NCI-H446 (cell line): ENCODE results near the gene DPP6.

Source experiments
- DNase-seq, 2 experiments: peaks; one replicate each; lab custom pipeline; 2025; lab: John Stamatoyannopoulos, UW

Gene DPP6

GRCh38 chr7:154412105-154412504, 359.9 kb downstream of the DPP6 start:
- DNase-seq, result no peak

DNA sequence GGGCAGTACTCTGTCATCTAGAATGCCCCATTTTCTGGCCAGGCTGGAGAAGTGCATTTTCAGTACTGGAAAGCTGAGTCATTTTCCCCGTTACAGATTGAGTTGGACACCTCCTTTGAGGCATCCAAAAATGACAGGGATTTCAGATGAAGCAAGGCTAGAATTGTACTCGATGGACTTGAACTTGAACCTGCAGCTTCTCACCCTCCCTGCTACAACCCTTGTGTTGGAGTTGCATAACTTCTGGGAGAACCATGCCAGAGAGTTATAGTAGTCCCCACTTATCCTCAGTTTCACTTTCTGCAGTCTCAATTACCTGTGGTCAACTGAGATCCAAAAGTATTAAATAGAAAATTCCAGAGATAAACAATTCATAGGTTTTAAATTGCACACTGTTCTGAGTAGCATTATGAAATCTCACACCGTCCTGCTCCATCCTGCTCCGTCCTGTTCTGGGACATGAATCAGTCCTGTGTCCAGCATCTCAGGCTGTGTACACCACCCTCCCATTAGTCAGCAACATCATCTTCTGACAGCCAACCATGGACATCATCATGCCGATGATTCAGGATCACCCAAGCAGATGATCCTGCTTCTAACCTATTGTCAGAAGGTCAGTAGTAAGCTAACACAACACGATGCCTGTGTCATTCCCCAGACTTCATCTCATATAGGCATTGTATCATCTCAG, 363.7 kb downstream of the DPP6 start:
- DNase-seq, result no peak

GRCh38 chr7:154416714-154417113, 364.5 kb downstream of the DPP6 start:
- DNase-seq, result no peak

DNA sequence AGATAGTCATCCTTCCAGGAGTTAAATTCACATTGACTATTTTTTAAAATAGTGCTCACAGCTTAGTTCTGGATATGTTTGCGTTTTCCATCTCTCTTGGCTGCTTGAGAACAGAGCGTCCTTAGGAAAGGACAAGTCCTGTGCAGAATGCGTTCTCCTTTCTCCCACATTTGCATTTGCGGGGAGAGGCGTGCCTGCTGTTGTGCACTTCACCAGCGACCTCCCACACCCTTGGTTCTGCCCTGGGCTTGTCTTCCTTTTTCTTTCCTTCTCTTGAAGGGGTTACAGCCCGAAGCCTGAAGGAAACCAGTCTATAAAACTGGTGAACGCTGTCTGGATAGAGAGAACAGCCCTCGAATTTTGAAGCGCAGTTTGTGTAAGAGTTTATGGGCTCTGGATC, 367.1 kb downstream of the DPP6 start:
- no peak for DNase-seq

- no peak for DNase-seq
These were observed 371.0 kb downstream of the DPP6 start for GRCh38 chr7:154423231-154423630.

- no peak for DNase-seq
These were observed 372.2 kb downstream of the DPP6 start for GRCh38 chr7:154424350-154424749.

DNA sequence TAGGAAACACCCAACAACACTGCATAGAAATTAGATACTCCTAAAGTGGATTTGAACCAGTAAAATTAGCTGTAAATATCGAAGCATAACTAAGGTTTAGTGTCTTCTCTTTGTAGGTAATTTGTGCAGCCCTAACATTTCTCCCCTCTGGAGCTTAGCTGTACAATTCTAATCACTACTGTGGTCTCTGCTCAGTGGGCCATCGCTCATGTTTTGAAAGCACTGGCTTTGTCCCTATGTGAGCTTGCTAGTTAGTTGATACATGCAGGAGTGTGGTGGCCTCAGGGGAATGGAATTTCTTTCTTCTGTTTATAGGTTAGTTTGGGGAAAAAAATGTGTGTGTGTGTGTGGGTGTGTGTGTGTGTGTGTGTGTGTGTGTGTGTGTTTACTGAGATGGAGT, 373.1 kb downstream of the DPP6 start:
- DNase-seq, result no peak

- no peak for DNase-seq
These were observed 374.6 kb downstream of the DPP6 start for GRCh38 chr7:154426778-154427177.

DNA sequence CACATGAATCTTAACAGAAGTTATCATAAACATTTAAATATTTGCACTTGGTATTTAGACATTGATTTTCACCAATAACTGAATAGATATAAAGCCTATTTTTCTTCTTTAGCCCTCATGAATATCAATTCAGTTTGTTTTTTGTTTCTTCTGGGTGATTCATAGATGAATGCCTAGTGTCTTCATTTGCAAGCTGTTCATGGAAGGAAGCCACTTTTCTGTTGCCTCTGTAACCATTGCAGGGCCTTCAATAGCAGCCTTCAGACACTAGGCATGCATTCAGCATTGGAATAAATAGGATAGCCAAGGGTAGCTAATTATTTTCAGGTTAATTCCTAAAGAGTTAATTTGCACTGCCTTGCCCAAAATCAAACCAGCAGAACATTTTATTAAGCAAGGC, 375.3 kb downstream of the DPP6 start:
- no peak for DNase-seq

DNA sequence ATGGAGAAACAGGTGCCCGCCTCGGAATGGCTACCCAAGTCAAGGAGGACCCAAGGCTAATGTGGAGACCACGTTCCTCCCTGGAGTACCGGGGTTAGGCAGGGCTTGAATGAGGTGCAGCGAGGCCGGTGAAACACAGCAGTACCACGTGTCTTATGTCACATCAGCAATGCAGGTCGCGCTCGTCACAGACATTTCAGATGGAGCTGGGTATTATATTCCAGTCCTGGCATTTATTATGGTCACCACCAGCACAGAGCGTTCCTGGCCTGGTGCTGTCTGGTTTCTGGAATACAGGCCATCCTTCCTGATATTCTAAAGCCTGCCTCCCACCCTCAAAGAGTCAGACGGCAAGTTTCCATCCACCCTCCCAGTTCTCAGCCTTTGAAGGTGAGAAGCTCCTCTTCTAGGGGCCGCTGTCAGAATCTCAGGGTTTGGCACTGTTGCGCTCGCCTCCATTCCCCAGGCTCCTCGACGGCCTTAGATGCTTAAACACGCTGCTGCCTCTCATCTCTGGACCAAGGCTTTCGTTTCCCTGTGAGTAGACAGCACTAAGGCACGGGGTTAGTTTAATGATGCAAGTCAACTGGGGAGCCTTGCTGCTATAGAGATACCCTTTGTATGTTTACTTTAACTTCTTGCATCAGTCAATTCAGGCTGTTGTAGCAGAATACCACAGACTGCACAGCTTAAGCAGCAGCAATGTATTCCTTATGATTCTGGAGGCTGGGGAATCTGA, 377.6 kb downstream of the DPP6 start:
- DNase-seq, result no peak

DNA sequence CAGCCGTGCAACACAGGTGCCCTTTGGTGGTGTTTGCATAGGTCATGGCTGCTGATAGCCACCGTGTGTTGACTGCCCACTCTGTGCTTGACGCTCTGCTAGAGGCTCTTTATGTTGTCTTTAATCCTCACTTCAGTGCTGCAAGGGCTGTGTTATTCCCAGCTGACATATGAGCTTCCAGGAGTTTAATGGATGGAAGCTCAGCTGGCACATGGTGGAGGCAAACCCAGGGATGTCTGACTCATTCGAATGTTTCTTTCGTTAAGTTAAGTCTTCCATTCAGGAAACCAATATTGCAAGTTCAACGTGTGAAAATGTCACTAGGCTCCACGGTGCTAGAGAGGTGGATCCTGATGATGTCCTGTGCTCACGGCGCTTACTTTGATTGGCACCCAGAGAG, 378.4 kb downstream of the DPP6 start:
- no peak for DNase-seq

DNA sequence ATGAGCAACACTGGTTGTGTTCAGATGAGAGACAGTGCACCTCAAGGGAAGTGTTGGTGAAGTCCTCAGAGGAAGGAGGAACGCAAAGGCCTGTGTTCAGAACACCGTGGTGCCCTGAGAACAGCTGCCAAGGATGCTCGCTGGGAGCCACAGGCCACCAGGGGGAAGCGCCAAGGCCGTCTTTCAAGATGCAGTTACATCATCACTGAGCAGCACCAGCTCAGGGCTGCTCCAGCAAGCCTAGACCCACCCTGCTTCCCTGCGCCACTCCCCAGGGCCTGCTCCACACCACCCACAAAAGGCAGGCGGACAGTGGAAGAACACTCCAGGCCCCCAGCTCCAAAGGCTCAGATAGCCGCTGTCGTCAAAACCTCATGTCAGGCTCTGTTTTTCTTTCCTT, 378.8 kb downstream of the DPP6 start:
- no peak for DNase-seq

DNA sequence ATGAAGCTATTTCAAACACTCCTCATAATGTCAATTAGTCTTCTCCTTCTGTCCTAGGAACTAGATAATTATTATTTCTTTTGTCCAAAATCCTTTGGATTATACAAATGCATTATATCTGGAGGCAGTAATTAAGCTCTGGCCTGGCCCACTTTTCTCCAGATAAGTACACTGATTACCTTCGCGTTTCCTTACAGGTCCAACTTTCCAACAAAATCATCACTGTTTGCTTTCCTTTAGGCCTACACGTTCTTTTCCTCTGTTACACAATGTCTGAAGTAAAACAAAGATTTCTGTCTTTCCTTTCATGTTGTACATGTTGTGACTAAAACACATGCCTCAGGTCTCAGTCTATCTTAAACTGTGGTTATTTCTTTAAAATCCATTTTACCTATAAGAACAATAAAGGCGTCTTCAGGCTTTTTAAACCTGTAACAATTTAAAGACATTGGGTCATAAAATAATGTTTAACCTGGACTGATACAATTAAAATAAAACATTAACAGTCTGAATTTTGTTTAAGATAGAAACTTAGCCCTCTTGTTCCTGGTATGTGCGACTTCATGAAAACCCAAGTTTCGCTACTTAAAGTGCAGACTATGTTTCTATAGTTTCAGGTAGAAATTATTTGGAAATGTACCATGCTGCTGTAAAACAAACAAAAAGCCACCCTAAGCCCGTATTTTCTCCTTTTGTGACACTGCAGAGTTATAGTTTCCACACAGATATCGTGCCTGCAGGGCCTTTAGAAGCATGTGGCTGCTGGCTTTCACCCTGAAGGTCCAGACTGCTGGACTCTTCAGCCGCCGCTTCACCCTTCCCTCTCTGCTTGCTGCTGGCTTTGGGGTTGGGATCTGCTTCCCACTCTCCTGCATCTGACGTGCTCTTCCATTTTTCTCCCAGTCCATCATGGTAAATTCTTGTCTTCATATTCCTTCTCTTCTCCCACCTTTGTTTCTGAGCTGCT, 381.7 kb downstream of the DPP6 start:
- no peak for DNase-seq

DNA sequence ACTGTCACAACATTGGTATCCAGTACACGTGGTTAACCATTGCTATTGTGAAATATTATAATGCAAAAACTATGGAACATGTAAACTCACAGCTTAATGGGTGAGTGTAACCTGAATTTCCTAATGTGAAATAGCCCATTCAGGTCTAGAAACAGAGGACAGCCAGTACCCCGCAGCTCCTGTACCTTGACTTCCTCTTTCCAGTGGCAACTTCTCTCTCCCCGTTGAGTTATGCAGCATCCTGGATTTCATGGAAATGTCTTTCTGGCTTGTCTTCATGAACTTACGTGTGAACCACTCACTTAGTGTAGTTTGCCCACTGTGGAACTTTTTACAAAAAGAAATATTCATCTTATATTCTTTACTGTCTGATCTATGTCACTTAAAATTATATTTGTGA, 384.4 kb downstream of the DPP6 start:
- DNase-seq, result no peak

GRCh38 chr7:154437234-154437633, 385.0 kb downstream of the DPP6 start:
- no peak for DNase-seq

DNA sequence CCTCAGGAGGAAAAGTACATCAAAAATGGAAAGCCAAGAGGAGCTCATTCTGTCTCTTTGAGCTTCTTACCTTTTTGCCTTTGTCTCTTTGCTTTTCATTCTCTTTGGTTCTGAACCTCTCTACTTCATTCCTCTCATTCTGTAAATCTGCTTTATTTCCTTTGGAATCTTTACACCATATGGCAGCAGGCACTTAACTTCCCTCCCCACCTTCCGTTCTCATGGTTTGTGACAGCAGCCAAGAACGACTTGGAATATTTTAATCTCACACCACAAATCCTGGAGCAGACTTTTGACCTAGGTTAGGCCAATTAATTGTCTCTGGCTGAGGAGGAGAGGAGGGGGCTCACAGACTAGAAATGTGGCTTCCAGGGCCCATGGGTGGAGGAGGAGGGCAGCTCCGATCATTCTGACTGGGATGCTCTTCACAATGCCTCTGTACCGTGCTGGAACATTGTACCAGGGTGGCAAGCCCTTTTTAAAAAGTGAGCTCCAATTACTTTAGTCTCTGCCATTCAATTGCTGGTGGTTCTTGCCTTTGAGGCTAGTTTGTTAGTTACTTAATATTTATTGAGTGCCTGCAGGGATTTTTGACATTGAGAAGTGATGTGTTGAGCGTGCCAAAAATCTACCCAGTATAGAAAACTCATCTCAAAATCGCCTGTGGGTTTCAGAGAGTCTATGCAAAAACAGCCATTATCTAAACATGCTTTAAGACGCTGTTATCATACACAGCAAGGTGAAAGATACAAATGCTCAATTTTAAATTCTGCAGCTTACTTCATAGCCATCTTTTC, 386.6 kb downstream of the DPP6 start:
- DNase-seq, result no peak

- no peak for DNase-seq
These were observed 387.9 kb downstream of the DPP6 start for GRCh38 chr7:154440058-154440457.

- DNase-seq, result no peak
These were observed 388.5 kb downstream of the DPP6 start for GRCh38 chr7:154440651-154441050.

DNA sequence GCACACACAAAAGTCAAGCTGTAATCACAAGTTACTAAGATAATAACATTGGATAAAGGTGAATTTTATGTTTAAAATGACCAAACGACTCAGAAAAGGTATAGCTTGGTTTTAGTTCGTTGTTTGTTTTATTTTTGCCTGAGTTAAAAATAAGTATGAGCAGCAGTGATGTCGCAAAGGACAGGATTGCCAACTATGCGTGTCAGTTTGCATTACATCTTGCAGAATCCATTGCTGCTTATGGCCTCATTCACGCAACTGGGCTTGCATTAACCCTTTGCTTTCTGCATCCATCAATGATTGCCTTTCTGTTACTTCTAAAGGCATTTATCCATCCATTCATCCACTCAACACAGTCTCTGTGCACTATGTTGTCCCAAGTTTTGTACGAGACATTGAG, 389.6 kb downstream of the DPP6 start:
- DNase-seq, result no peak

DNA sequence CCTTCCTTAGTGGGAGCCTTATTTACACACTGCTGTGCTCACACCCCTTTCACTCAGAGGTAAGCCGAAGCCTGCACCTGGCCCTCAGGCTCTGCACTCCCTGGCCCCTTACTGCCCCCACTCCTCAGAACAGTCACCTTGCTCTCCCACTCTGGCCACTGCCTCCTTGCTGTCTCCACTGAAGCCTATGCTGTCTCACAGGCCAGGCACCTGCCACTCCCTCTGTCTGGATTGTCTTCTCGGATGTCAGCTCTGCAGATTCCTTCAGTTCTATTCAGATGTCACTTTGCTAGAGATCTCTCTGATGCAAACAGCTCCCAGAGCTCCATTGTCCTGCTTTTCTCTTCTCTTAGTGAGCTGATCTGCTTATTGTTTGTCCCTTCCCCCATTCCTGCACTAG, 390.7 kb downstream of the DPP6 start:
- DNase-seq, result no peak

DNA sequence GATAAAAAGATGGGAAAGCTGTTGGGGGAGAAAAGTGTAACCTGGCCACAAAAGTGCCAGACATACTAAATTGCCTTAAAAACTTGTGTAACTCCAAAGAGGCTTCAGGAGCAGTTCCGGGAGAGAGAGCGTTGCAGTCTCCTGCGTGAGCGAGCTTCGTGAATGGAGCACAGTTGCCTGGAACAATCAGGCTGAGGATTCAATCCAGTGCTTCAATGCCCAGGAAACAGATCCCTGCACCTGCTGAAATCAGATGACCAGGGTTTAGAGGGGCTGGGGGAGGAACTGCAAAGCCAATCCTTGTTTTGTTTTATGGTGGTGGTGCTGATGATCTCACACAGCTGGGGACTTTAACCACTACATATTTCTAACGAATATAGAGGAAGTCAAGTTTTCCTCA, 398.3 kb downstream of the DPP6 start:
- no peak for DNase-seq
